ENCODE results near the gene UBL4B. TPM values are rescaled to one million over a fixed set of nuclear protein-coding genes. Genes with fewer than 3 reads are reported as not detected.
A peak's percentile ranks its signal among the peaks of the same experiment; 100 is the strongest.

UBL4B gene
- total RNA-seq, 1 donor from 2014 or later, result not detected

DNA sequence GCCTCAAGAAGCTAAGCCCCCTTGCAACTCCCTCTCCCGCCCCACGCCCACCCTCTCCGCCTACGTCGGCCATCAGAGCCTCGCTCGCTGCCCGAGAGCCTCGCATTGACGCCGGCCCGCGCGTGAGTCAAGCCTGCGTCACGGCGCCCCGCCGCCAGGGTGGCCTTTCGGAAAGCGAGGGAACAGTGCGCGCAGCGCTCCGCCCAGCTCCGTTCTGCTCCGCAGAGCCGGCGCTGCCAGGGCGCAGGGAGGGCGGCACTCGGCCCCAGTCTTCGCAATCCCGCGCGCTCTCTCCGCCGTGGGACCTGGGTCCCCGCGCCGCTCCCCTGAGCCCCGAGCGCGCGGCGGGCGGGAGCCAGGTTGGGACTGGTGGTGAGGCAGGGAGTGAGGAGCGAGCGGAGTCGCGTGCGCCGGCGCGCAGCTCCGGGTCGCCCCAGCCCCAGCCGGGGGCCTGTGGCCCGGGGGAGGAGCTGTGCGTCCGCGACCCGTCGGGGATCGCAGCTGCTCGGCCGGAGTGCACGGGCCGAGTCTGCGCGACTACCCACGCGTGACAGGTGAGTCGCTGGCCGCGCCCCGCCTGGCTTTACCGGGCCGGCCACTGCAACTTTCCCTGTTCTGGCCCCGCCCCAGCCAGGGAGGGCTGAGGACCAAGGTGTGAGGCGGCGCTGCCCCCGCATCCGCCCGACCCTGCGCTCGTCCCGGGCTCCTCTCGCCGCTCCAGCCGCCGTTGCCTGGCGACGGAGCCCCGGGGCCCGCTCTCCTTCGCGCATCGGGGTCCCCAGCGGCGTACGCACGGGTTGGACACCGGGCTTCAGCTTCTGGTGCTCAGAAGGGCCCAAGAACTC is 38.3 kb downstream of the UBL4B start, which contains the start of gene SLC6A17:
Gene SLC6A17, plus strand, starts transcription at position 165 of the 845 bp plus-strand sequence. CDS start 16,436 bp downstream, outside the sequence.
- Histone ChIP-seq H3K9me3 (ENCODE audit: control insufficient read depth in 3 of 3, low read length in 3 of 3) (no peaks in the 10 kb centered on the region), H3K27me3 (ENCODE audit: control insufficient read depth in 3 of 3, insufficient read depth in 3 of 3, low read length in 3 of 3) (peaks cover 63 to 77% (median 69%) of the 10 kb centered on the region in 3 donors), H3K36me3 (ENCODE audit: control insufficient read depth in 3 of 3, insufficient read depth in 3 of 3, low read length in 3 of 3) (no peaks in the 10 kb centered on the region), H3K9ac (ENCODE audit: low read depth in 1 of 3, low read length in 3 of 3) (no peak within 1 kb of the TSS), H3K4me3 (ENCODE audit: low read length in 3 of 3) (peak within 1 kb of the TSS in 1 of 3 donors; percentile 29), H3K27ac (ENCODE audit: low read depth, low read length) (no peak within 1 kb of the TSS), H3K4me1 (ENCODE audit: control insufficient read depth in 3 of 3, insufficient read depth in 3 of 3, low read length in 3 of 3) (peaks cover 0 to 4% (median 4%) of the 10 kb centered on the region in 3 donors)

- H3K27me3 ChIP-seq (ENCODE audit: control insufficient read depth in 3 of 3, insufficient read depth in 3 of 3, low read length in 3 of 3), result peaks cover 63 to 76% (median 69%) of the 10 kb centered on the region in 3 donors
- no peak overlapping the region for H3K4me3 ChIP-seq (ENCODE audit: low read length in 3 of 3)
- no peak overlapping the region for H3K27ac ChIP-seq (ENCODE audit: low read depth, low read length)
- H3K9ac ChIP-seq (ENCODE audit: low read depth in 1 of 3, low read length in 3 of 3), result no peak overlapping the region
- H3K36me3 ChIP-seq (ENCODE audit: control insufficient read depth in 3 of 3, insufficient read depth in 3 of 3, low read length in 3 of 3), result no peaks in the 10 kb centered on the region
- peaks cover 0 to 4% (median 4%) of the 10 kb centered on the region in 3 donors for H3K4me1 ChIP-seq (ENCODE audit: control insufficient read depth in 3 of 3, insufficient read depth in 3 of 3, low read length in 3 of 3)
- H3K9me3 ChIP-seq (ENCODE audit: control insufficient read depth in 3 of 3, low read length in 3 of 3), result no peaks in the 10 kb centered on the region
These were observed 39.0 kb downstream of the UBL4B start for GRCh38 chr1:110151175-110151669.

- Histone ChIP-seq H3K36me3 (ENCODE audit: control insufficient read depth in 3 of 3, insufficient read depth in 3 of 3, low read length in 3 of 3) (no peaks in the 10 kb centered on the region), H3K4me3 (ENCODE audit: low read length in 3 of 3) (no peak overlapping the region), H3K27me3 (ENCODE audit: control insufficient read depth in 3 of 3, insufficient read depth in 3 of 3, low read length in 3 of 3) (peaks cover 58 to 69% (median 59%) of the 10 kb centered on the region in 3 donors), H3K9ac (ENCODE audit: low read depth in 1 of 3, low read length in 3 of 3) (no peak overlapping the region), H3K4me1 (ENCODE audit: control insufficient read depth in 3 of 3, insufficient read depth in 3 of 3, low read length in 3 of 3) (peaks cover 0 to 4% (median 4%) of the 10 kb centered on the region in 3 donors), H3K27ac (ENCODE audit: low read depth, low read length) (no peak overlapping the region), H3K9me3 (ENCODE audit: control insufficient read depth in 3 of 3, low read length in 3 of 3) (no peaks in the 10 kb centered on the region)
These were observed 40.0 kb downstream of the UBL4B start for GRCh38 chr1:110152133-110152785.

DNA sequence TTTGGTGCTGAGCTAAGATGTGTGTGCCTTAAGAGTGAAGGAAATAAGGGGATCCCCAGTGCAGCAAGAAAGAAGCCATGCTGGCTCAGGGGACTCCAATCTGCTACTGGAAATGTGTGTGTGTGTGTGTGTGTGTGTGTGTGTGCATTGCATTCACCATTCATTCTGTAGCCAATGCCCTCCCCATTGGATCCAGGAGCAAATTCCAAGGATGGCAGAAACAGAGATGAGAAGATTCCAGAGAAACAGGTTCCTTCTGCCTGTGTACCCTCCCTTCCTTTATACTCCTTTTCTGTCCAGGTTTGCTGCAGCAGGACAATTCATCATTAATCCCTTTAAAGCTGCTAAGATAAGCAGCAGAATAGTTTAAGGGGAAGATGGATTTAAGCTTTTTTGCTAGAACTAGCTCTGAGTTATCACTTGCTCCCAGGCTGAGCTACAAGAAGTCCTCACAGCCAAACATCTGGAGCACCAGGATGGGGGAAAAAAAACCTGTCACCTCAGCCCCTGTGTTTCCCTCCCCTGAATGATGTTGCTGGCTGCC is 41.2 kb downstream of the UBL4B start:
- Histone ChIP-seq H3K4me3 (ENCODE audit: low read length in 3 of 3) (no peak overlapping the region), H3K36me3 (ENCODE audit: control insufficient read depth in 3 of 3, insufficient read depth in 3 of 3, low read length in 3 of 3) (no peaks in the 10 kb centered on the region), H3K4me1 (ENCODE audit: control insufficient read depth in 3 of 3, insufficient read depth in 3 of 3, low read length in 3 of 3) (peaks cover 0 to 4% (median 4%) of the 10 kb centered on the region in 3 donors), H3K27me3 (ENCODE audit: control insufficient read depth in 3 of 3, insufficient read depth in 3 of 3, low read length in 3 of 3) (peaks cover 54 to 61% (median 58%) of the 10 kb centered on the region in 3 donors), H3K9ac (ENCODE audit: low read depth in 1 of 3, low read length in 3 of 3) (no peak overlapping the region), H3K9me3 (ENCODE audit: control insufficient read depth in 3 of 3, low read length in 3 of 3) (no peaks in the 10 kb centered on the region), H3K27ac (ENCODE audit: low read depth, low read length) (no peak overlapping the region)

DNA sequence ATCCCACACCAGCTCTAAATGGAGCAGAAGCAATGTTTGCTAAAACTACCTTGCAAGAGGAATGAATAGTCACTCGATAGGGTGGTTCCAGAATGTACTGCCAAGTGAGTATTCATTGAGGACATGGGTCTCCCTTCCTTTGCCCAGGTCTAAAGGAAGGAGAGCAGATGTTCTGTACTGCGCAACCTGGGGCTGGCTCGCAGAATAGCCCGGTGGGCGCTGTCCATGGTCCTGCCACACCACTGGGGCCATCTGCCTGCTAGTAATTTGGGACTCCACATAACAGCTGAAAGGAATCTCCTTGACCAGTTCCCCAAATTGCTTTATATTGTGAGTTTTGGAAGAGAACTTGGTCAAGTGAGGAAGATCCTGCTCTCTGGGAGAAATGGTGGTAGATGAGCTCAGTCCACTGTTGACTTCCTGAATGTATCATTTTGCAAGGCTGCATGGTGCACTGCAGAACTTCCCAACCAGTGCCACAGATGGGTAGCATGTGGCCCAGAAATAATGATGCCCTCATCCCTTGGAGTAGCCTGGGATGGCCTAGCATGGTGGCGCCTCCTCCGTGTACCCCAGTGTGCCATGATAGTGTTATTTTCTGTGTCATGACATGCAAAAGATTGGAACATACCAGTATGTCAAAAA is 43.8 kb downstream of the UBL4B start:
- H3K9ac ChIP-seq (ENCODE audit: low read depth in 1 of 3, low read length in 3 of 3), result no peak overlapping the region
- peaks cover 0 to 2% (median 0%) of the 10 kb centered on the region in 3 donors for H3K4me1 ChIP-seq (ENCODE audit: control insufficient read depth in 3 of 3, insufficient read depth in 3 of 3, low read length in 3 of 3)
- H3K9me3 ChIP-seq (ENCODE audit: control insufficient read depth in 3 of 3, low read length in 3 of 3), result no peaks in the 10 kb centered on the region
- no peak overlapping the region for H3K4me3 ChIP-seq (ENCODE audit: low read length in 3 of 3)
- H3K36me3 ChIP-seq (ENCODE audit: control insufficient read depth in 3 of 3, insufficient read depth in 3 of 3, low read length in 3 of 3), result no peaks in the 10 kb centered on the region
- no peak overlapping the region for H3K27ac ChIP-seq (ENCODE audit: low read depth, low read length)
- H3K27me3 ChIP-seq (ENCODE audit: control insufficient read depth in 3 of 3, insufficient read depth in 3 of 3, low read length in 3 of 3), result peaks cover 34 to 42% (median 36%) of the 10 kb centered on the region in 3 donors

DNA sequence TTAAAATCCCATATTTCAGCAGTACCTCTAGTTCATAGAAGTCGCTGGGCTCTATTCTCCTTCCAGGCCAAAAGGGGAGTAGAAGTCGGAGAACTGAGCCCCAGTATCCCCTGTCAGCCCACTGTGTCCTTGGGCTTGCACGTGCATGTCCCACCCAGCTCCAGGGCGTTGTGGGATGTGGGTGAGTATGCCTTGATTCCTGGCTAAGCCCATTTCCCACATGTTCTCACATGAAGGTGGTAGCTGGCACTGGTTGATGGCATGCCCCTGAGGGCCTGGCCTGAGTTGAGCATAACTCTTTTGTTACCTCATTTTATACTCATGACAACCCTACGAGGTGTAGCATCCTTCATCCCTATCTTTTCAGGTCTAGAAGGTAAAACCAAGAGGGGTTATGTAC is 46.0 kb downstream of the UBL4B start:
- Histone ChIP-seq H3K27me3 (ENCODE audit: control insufficient read depth in 3 of 3, insufficient read depth in 3 of 3, low read length in 3 of 3) (peaks cover 17 to 21% (median 18%) of the 10 kb centered on the region in 3 donors), H3K36me3 (ENCODE audit: control insufficient read depth in 3 of 3, insufficient read depth in 3 of 3, low read length in 3 of 3) (no peaks in the 10 kb centered on the region), H3K4me3 (ENCODE audit: low read length in 3 of 3) (no peak overlapping the region), H3K4me1 (ENCODE audit: control insufficient read depth in 3 of 3, insufficient read depth in 3 of 3, low read length in 3 of 3) (no peaks in the 10 kb centered on the region), H3K27ac (ENCODE audit: low read depth, low read length) (no peak overlapping the region), H3K9me3 (ENCODE audit: control insufficient read depth in 3 of 3, low read length in 3 of 3) (no peaks in the 10 kb centered on the region), H3K9ac (ENCODE audit: low read depth in 1 of 3, low read length in 3 of 3) (no peak overlapping the region)

- H3K4me1 ChIP-seq (ENCODE audit: control insufficient read depth in 3 of 3, insufficient read depth in 3 of 3, low read length in 3 of 3), result no peaks in the 10 kb centered on the region
- H3K36me3 ChIP-seq (ENCODE audit: control insufficient read depth in 3 of 3, insufficient read depth in 3 of 3, low read length in 3 of 3), result no peaks in the 10 kb centered on the region
- H3K27me3 ChIP-seq (ENCODE audit: control insufficient read depth in 3 of 3, insufficient read depth in 3 of 3, low read length in 3 of 3), result peaks cover 11 to 14% (median 11%) of the 10 kb centered on the region in 3 donors
- H3K9ac ChIP-seq (ENCODE audit: low read depth in 1 of 3, low read length in 3 of 3), result no peak overlapping the region
- H3K27ac ChIP-seq (ENCODE audit: low read depth, low read length), result no peak overlapping the region
- no peaks in the 10 kb centered on the region for H3K9me3 ChIP-seq (ENCODE audit: control insufficient read depth in 3 of 3, low read length in 3 of 3)
- no peak overlapping the region for H3K4me3 ChIP-seq (ENCODE audit: low read length in 3 of 3)
These were observed 46.9 kb downstream of the UBL4B start for GRCh38 chr1:110159168-110159567.

DNA sequence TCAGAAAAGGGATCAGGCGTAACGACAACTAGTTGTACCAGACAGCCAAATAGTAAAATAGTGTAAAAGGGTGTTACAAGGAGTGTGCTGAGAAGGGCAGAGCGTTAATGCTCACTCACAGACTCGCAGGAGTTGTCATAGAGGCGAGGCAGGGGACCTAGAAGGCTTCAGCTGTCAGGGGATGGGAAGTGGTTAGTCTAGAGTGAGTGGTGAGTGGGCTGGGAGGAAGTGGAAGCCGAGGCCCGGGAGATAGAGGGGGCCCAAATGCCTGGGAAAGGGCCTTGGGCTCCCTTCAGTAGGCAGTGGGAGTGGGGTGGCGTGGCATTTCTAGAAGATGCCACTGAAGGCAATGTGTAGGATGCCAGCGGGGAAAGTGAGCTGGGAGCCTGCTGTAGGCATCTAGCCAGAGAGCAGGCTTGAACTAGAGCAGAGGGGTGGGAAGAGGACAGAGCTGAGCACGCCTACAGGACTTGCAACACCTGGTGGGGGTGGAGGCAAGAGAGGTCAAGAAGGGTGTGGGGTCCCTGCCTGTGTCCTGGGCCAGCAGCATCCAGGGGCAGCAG is 48.4 kb downstream of the UBL4B start:
- H3K36me3 ChIP-seq (ENCODE audit: control insufficient read depth in 3 of 3, insufficient read depth in 3 of 3, low read length in 3 of 3), result no peaks in the 10 kb centered on the region
- no peaks in the 10 kb centered on the region for H3K4me1 ChIP-seq (ENCODE audit: control insufficient read depth in 3 of 3, insufficient read depth in 3 of 3, low read length in 3 of 3)
- H3K9me3 ChIP-seq (ENCODE audit: control insufficient read depth in 3 of 3, low read length in 3 of 3), result no peaks in the 10 kb centered on the region
- peaks cover 4 to 11% (median 5%) of the 10 kb centered on the region in 3 donors for H3K27me3 ChIP-seq (ENCODE audit: control insufficient read depth in 3 of 3, insufficient read depth in 3 of 3, low read length in 3 of 3)
- H3K9ac ChIP-seq (ENCODE audit: low read depth in 1 of 3, low read length in 3 of 3), result no peak overlapping the region
- H3K4me3 ChIP-seq (ENCODE audit: low read length in 3 of 3), result no peak overlapping the region
- H3K27ac ChIP-seq (ENCODE audit: low read depth, low read length), result no peak overlapping the region

DNA sequence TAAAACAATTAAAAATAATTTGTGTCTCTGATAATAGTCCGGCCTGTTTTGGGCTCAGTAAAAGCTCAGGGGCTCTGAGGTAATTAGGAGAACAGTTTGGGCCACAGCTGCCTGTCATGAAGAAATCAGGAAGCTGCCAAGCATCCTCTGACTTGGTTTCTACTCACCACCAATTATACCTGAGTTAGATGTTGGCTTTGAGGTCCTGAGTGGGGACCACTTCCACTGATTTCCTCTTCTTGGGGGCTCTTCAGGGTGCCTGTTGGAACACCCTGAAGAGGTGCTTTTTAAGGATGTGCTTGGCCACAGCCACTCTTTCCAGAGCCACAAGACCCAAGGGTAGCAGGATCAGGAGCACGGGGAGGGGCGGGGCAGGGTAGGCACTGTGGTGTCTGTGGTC is 48.9 kb downstream of the UBL4B start:
- Histone ChIP-seq H3K27ac (ENCODE audit: low read depth, low read length) (no peak overlapping the region), H3K36me3 (ENCODE audit: control insufficient read depth in 3 of 3, insufficient read depth in 3 of 3, low read length in 3 of 3) (no peaks in the 10 kb centered on the region), H3K9ac (ENCODE audit: low read depth in 1 of 3, low read length in 3 of 3) (no peak overlapping the region), H3K27me3 (ENCODE audit: control insufficient read depth in 3 of 3, insufficient read depth in 3 of 3, low read length in 3 of 3) (peaks cover 4 to 11% (median 5%) of the 10 kb centered on the region in 3 donors), H3K4me1 (ENCODE audit: control insufficient read depth in 3 of 3, insufficient read depth in 3 of 3, low read length in 3 of 3) (no peaks in the 10 kb centered on the region), H3K4me3 (ENCODE audit: low read length in 3 of 3) (no peak overlapping the region), H3K9me3 (ENCODE audit: control insufficient read depth in 3 of 3, low read length in 3 of 3) (no peaks in the 10 kb centered on the region)
